Measurements from ENCODE around the gene CLSTN2. TPM values are rescaled to one million over a fixed set of nuclear protein-coding genes. Genes with fewer than 3 reads are reported as not detected.

The CLSTN2 gene
- total and polyA plus RNA-seq, 2 of the 4 experiments (the other 2 are of a cell fraction) = under 0.01 to 0.07 TPM

- Histone ChIP-seq H2BK15ac (ENCODE audit: low read depth, low read length) (no peak overlapping the region), H4K20me1 (ENCODE audit: insufficient read depth, low read length) (no peaks in the 10 kb centered on the region), H3K79me1 (ENCODE audit: low read depth in 1 of 2, low read length in 2 of 2) (no peaks in the 10 kb centered on the region), H3K4me2 (ENCODE audit: low read depth, low read length) (no peak overlapping the region), H3K23ac (ENCODE audit: low read depth, low read length) (no peak overlapping the region), H3K9me3 (ENCODE audit: control insufficient read depth, insufficient read depth, low read length) (no peaks in the 10 kb centered on the region), H4K8ac (ENCODE audit: low read depth in 2 of 2, low read length in 2 of 2) (no peak overlapping the region), H2AFZ (replicated peaks; ENCODE audit: low read length, poor library complexity) (no peak overlapping the region), H2AK9ac (replicated peaks; ENCODE audit: low read depth, low read length, poor library complexity) (no peak overlapping the region), H3K9ac (ENCODE audit: low read depth, low read length) (no peak overlapping the region), H2BK20ac (ENCODE audit: low read depth, low read length) (no peak overlapping the region), H3K36me3 (ENCODE audit: control insufficient read depth, insufficient read depth, low read length) (no peaks in the 10 kb centered on the region), H3K9me1 (ENCODE audit: insufficient read depth, low read length) (no peaks in the 10 kb centered on the region), H3K14ac (replicated peaks; ENCODE audit: low read depth, low read length) (no peak overlapping the region), H3K4ac (ENCODE audit: low read depth, low read length) (no peak overlapping the region), H3K4me3 (ENCODE audit: insufficient read depth, low read depth, low read length) (no peak overlapping the region), H3K27ac (ENCODE audit: insufficient read depth, low read length) (no peak overlapping the region), H3K56ac (ENCODE audit: extremely low read depth, insufficient read depth, low read length) (no peak overlapping the region), H2BK5ac (ENCODE audit: low read depth, low read length, poor library complexity, severe bottlenecking) (no peak overlapping the region), H3K4me1 (ENCODE audit: control insufficient read depth, insufficient read depth, low read length) (no peaks in the 10 kb centered on the region), H4K5ac (ENCODE audit: low read depth, low read length) (no peak overlapping the region), H3K18ac (ENCODE audit: low read depth, low read length) (no peak overlapping the region), H2AK5ac (ENCODE audit: low read depth, low read length) (no peak overlapping the region), H3K27me3 (ENCODE audit: control insufficient read depth, insufficient read depth, low read length) (no peaks in the 10 kb centered on the region), H4K91ac (ENCODE audit: insufficient read depth, low read depth, low read length) (no peak overlapping the region), H2BK120ac (ENCODE audit: low read depth, low read length) (no peak overlapping the region)
- WGBS, 2 experiments (ENCODE audit: extremely low coverage in 2 of 2, insufficient read length in 1 of 2) = no CpG with 5 or more reads among the region's 2 CpGs
- CTCF ChIA-PET = no interaction called here
- BruUV-seq (replicated peaks) = no TSS peak
- dilution Hi-C loops (cut with HindIII; ENCODE audit: low sequenced_read_pairs, unreplicated experiment) (no loop called here), in situ Hi-C loops (cut with MboI; ENCODE audit: low sequenced_read_pairs) (no loop called here), intact Hi-C loops (cut with micrococcal nuclease) (no loop called here)
- DNase-seq = no peak
- TF ChIP-seq RCOR1 (IDR thresholded peaks at IDR 0.05; ENCODE audit: insufficient replicate concordance, low read length) (no peak), CEBPB (IDR thresholded peaks at IDR 0.05; ENCODE audit: low read depth, low read length) (no peak), CHD1 (IDR thresholded peaks at IDR 0.05; ENCODE audit: low read depth, low read length) (no peak), BHLHE40 (IDR thresholded peaks at IDR 0.05; ENCODE audit: low read depth, low read length) (no peak), SMC3 (IDR thresholded peaks at IDR 0.05; ENCODE audit: low read depth, low read length) (no peak), MAZ (IDR thresholded peaks at IDR 0.05; ENCODE audit: borderline replicate concordance, low read depth, low read length) (no peak), FOS (IDR thresholded peaks at IDR 0.05; ENCODE audit: low read depth, low read length) (no peak), MAFK (IDR thresholded peaks at IDR 0.05; ENCODE audit: low read depth, low read length) (no peak), CTCF (conservative IDR thresholded peaks at IDR 0.05; ENCODE audit: low read depth, low read length) (no peak), NFE2L2 (IDR thresholded peaks at IDR 0.05; ENCODE audit: low read depth, low read length) (no peak), MXI1 (IDR thresholded peaks at IDR 0.05; ENCODE audit: borderline replicate concordance, low read depth, low read length) (no peak)
- ATAC-seq (ENCODE audit: low read depth) = no peak
- POLR2A ChIA-PET (ENCODE audit: unreplicated experiment) = no interaction called here
These were observed 75.4 kb downstream of the CLSTN2 start for GRCh38 chr3:140010391-140010790.

Measured in IMR-90 (cell line).